HG03432 (cell line): ENCODE data around the gene C1orf52.
A peak's percentile ranks its signal among the peaks of the same experiment; 100 is the strongest.
"Not testable (repeated sequence)": the region's sequence is repeated elsewhere in the genome, so short reads cannot be mapped to it uniquely, and the experiment has no call there.

Experiments
- ATAC-seq: cut with Tn5 transposase; IDR thresholded peaks from one replicate; pipeline ENCODE4 v1.9.1; 2021; ENCODE audit warnings: mild to moderate bottlenecking, moderate library complexity; ENCODE audit not compliant: unreplicated experiment

C1orf52 gene

DNA sequence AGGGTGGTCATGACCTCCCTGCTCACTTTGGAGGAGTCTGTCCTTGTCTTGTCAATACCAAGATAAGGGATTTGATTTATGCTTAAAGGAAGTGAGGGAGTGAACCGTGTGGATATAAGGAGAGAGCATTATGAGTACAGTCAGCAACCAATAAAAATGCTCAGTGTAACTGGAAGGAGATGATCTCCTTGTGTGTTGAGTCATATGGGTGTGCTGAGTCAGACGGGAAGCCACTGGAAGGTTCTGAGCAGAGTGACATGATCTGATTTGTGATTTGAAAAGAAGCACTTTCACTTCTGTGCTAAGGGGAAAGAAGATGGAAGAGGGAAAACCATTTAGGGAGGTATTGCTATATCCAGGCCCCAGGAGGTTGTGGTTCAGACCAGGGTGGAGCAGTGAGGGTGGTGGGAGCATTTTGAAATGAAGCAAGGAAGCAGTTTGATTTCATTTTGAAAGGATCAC lies 19.4 kb upstream of the C1orf52 start:
- no peak for ATAC-seq

DNA sequence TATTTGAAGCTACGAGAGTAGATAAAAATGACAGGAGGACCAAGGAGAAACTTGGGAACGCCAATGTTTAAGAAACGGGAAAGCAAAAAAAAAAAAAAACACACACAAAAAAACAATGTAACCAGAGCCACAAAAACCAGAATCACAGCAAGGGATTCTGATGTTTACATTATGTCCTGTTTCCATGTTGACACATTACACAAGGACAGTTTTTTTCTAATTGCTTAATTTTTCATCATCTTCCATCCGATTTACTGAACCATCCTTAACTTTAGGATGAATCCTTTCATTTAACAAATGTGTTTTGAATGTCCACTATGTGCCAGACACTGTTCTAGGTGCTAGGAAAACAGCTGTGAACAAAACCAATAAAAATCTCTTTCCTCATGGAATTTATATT lies 18.3 kb upstream of the C1orf52 start:
- ATAC-seq, result no peak

DNA sequence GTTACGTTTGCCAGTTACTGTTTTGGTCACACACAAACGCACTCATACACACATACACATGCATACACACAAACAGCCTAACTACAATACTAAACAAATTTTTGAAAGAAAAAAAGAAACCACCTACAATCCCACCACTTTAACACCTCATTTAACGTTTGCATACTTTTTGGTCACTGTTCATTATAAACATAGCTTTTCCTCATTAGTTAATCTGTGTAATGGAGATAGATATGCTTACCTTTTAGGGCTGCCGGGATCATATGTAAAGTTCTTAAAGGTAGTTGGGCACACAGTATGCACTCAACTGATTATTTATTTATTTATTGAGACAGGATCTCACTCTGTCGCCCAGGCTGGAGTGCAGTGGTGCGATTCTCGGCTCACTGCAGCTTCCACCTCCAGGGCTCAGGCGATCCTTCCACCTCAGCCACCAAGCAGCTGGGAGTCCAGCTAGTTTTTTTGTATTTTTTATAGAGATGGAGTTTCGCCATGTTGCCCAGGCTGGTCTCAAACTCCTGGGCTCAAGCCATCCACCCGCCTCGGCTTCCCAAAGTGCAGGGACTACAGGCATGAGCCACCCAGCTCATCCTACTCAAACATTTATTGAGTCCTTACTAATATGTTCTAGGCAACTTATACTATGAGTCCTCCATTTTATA lies 17.6 kb upstream of the C1orf52 start:
- ATAC-seq, result no peak

DNA sequence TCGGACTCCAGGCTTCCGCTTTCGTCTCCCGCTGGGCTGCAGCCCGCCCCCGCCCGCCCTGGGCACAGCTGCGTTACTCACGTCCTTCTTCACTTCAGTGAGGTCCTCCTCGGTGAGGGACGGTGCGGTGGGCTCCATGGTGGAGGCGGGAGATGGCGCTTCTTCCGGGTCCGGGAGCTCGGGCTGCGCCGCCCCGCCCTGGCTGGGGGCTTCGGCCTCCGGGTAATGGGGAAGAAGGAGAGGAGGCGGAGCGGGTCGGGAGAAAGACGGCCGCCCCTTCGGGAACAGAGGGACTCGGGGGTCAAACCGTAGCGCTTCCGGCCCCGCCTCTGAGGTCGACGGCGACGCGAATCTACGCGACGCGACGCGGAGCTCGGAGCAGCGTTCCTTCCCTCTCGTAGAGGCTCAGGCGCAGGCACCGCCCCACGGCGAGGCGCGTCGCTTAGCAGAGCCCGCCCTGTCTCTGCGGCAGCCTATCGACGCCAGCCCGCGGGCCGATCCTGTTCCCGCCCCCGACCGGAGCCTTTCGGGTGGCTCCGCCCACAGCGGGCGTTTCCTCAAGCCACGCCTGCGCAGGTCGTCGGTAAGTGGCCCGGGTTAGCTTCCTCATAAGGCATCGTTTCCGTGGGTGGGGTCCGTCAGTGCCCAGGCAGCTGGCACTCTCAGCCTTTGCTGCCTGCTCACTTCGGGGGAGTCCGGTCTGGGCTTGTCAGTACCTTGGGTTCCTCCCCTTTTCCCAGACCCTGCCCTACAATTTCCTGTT lies 16.9 kb upstream of the C1orf52 start, which contains the start of gene BCL10:
BCL10 (minus strand) TSS at position 418 of the 763 bp plus-strand sequence; CDS start at position 138, 280 bp downstream.
- peak; percentile 97 for ATAC-seq

DNA sequence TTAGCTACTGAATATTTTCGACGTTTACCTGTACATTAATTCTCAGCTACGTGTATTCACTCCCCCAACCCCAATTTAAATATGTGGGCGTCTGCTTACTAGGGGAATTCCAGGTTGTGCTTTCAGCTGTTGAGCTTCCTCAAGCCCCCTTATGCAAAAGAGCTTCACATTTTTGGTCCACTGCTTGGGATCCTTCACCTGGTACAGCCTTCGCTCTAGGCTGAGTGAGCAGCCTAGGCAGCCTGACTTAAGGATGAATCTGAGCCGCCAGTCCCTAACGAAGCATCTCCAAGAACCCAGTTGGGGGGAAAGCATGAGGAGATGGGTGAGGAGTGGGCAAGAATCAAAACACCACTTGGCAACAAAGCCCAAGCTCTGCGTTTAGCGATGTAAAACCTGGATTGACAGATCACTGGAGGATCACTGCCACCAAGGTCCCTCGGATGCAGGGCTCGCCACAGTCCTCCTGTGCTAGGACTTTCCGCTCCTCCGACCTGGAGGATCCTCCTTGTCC lies 16.3 kb upstream of the C1orf52 start:
- peak; percentile 4 for ATAC-seq

DNA sequence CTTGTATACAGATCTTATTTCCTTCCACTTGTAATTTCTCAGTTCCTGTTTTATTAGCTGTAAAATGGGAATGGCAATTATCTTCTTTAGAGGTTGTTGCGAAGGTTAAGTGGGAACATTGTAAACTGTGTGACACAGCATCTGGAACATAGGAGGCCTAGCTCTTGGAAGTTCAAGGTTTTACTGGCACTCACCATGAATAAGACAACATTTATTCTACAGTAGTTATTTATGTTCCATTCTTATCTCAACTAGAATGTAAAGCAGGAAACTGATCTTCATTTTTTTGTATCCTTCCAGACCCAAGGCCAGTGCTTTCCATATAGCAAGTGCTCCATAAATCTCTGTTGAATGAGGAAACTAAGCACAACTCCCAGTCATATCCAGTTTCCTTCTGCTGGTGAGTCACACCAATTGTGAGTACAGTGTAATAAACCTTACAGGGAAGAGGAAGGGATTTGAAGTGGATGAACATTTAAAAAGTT lies 15.5 kb upstream of the C1orf52 start:
- no peak for ATAC-seq

DNA sequence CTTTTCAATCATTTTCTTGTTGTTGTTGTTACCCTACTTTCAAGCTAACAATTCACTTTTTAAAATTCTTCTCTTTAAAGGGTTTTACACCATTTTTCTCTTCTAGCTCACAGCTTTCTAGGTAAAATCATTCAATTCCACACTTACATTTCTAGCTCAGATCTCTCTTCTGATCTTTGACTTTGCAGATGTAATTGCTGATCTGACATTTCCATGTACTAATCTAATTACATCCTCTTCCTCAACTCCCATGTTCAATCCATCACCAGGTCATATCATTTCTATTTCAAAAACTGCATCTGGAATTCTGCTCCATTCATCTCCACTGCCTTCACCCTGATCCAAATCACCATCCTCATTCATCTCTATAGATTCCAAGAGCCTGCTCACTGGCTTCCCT lies 13.9 kb upstream of the C1orf52 start:
- ATAC-seq, result no peak

DNA sequence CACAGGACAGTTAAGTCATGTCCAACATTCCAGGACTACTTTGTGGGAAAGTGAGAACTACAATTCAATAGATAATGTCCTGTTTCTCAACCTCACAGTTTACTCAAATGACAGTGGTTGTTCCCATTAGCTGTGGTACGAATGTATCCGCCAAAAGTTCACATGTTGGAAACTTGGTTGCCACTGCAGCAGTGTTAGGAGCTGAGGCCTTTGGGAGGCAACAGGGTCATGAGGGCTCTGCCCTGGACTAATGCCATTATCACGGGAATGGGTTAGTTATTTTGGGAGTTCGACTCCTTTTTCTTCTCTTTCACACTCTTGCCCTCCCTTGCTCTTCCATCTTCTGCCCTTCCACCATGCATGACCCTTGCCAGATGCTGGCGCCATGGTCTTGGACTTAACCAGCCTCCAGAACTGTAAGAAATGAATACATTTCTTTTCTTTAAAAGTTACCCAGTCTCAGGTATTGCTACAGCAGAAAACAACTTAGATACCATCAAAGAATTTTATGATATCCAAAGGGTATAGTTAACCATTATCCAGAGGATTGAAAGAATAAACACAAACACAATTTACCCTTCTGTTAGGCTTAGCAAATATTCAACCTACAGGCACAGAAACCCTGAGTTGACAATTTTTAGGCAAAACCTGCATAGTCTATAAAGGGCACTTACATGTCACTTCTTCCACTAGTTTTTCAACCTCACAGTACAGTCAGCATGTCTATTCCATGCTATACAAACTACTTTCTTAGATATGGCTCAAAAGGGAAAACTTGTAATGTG lies 9.5 kb upstream of the C1orf52 start:
- no peak for ATAC-seq

DNA sequence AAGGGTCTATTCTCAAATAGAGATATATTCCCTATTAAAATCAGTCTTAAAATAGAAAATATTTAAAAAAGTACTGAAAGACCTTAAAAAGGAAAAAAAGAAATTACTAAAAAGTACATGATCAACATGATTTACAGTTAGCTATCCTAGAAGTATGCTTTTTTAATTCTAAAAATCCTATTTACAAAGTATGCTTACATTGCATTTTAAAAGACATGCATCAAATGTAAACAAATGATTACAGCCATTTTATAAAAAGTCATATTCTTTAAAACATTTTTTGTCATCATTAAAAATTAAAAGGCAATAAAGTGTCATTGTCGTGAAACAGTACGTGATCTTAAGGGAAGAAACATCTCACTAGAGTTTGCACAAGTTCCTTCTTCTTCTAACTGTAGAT lies 7.9 kb upstream of the C1orf52 start:
- no peak for ATAC-seq

DNA sequence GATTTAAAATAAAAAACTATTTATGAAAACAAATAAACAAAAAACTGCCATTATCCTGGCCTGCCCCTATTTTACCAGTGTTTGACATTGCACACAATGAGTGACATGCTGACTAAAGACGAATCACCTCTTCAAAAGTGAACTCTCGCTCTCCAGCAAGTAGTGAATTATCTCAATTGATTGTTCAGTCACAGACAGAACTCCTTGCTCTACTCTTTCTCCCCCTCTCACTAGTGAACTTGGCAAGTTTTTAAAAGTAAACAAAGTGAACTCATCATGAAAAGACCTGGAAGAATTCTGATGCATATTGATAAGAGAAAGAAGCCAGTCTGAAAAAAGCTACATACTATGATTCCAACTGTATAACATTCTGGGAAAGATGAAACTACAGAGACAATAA lies 4.7 kb upstream of the C1orf52 start:
- no peak for ATAC-seq

DNA sequence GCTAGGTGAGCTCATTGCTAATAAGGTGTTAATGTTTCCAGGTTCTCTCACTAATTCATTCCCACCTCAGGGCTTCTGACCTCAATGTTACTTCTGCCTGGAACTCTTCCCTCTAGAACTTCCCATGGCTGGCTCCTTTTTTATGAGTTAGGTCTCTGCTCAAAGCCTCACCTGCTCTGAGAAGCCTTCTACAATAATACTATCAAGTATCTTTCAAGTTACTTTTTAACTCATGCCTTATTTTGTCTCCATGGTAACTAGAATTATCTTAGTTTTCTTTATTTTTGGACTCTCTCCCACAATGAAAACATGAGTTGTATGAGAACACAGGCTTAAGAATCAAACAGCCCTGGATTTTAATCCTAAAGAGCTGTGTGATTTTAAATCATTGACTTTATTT lies 3.5 kb upstream of the C1orf52 start:
- no peak for ATAC-seq

DNA sequence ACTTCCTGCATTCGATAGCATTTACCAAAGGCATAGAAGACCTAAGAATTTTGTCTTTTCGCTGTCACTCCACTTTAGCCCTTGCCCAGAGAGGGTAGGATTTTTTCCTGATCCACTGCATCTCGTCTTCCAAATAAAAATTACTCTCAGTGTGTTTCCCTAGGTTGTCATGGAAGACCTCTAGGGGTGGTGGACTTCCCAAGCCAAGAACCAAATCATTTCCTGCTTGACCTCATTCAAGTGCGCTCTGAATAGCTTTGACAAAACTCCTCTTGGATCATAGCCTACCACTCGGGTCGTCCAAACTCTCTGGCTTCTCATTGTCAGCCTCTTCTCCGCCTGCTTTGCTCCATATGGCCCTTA lies 431 bp upstream of the C1orf52 start:
- no peak for ATAC-seq

DNA sequence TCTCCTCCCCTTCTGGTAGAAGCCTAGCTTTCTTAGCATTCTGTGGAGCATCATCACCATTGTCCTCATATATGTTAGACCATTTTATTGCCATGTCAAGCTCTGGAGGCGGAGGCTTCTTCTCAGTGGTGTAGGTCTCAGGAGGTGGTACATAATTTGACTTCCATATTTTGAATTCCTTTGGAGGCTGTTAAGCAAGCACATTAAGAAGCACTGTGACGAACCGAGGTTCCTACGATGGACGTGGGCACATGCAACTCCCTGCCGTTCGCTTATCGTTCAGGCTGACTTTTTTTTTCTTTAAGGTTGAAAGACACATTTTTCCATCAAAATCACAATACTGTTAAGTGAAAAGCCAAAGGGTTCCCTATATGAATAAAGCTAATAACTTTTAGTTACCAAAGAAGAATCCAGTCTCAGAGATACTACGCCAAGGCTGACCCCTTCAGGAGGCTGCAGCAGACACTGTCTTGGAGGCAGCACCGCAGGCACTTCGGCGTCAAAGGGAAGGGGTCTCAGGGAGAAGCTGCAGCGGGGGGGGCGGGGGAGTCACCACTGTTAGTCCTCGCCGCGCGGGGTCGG lies 835 bp downstream of the C1orf52 start:
- no peak for ATAC-seq

DNA sequence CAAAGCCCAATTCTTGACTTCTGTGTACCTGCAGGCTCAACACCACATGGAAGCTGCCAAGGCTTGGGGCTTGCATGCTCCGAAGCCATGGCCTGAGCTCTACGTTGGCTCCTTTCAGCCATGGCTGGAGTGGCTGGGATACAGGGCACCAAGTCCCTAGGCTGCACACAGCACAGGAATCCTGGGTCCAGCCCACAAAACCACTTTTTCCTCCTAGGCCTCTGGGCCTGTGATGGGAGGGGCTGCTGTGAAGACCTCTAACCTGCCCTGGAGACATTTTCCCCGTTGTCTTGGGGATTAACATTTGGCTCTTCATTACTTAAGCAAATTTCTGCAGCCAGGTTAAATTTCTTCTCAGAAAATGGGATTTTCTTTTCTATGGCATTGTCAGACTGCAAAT lies 10.4 kb downstream of the C1orf52 start:
- not testable (repeated sequence) for ATAC-seq

DNA sequence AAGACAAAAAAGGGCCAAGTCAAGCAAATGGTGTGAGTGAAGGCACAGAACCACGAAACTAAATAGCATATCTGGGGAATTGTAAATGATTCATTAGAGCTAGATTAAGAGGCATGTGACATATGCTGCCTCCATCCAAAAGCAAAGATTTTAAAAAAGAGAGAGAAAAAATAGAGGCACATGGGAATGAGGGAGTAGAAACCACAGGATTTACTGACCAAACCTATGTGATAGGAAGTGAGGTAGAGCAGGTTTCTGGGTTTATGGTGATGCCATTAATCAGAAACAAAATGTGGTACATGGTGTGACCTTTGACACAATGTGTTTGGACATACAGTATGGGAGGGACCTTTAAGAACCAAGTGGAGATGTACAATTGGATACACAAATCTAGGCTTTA lies 13.6 kb downstream of the C1orf52 start:
- ATAC-seq, result no peak

DNA sequence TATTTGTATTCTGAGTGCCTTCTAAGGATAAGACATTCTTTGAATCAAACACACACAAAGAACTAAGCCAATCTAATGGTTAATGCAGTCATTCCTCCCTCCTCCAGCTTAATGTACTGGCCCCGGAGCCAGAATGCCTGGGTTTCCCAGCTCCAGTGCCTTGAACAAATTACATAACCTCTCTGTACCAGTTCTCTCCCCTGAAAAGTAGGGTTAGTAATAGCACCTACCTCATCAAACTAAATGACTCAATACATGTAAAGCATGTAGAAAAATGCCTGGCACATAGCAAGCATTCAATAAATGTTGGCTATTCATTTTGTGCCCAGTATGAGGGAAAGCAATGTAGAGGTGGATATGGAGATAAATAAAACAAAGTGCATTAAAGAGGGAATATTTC lies 14.0 kb downstream of the C1orf52 start:
- ATAC-seq, result no peak

DNA sequence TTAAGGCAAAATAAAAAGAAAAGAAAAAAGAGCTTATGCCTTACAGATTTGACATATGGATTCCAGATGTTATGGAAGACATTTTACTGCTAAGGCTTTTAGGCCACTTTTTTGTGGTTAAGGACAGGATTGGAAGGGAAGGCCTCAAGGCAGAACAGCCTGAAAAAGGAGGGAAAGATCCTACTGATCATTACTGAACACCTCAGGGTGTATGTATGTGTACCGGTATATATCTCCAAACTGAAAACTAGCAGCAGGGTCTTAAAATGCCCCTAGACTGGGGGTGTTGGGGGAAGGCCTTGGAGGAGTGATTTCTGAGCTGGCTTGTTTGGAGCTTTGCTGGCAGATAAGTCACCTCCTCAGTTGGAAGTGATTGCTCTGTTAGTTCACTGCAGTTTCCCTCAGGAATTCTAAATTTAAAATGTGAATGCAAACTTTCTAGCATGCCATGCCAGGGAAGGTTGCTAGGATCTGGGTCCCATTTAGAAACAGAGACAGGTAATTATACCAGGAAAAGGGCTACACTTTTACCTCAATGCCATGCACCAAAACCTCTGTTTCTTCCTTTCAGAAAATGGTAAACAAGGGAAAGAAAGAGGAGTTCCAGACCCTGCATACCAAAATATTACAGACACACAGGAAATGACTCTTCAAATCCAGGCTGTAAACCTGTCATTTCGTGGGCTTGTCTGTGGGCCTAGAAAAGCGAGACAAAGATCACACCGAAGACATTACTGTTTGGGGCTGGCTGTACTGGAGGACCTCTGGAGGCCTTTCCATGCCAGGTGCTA lies 15.0 kb downstream of the C1orf52 start:
- no peak for ATAC-seq

DNA sequence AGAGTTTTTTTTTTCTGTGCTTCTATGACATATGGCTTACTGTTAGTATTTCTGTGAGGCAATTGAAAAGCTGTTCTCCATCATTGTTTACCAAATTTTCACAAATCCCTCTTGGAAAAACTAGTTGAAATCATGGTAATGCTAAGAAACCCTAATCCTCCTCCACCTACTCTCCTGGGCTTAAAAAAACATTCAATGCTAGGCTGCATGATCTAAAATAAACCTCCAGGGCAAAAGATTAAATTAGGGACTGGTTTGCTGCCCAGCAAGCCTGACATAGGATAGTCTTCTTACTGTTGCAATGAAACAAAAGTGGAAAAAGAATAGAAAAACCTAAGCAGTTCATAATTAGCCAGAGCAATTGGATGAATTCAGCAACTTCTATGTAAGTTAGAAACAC lies 16.1 kb downstream of the C1orf52 start:
- ATAC-seq, result no peak

DNA sequence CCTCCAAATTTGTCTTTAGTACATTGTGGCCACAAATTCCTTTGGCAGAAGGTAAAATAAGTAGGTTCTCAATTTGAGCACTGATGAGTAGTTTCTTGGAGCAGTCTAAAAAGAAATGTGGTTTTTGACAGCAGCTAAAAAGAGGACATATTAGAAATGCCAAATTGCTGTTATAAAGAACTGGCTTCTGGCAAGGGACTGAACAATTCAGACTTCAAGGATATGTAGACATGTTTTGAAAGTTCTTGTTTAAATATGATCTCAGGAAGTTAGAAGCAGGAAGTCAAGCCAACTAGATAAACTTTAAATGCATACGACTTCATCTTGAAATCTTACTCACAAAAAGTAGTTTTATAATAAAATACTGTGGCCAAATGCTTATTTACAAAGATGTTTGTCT lies 18.8 kb downstream of the C1orf52 start:
- ATAC-seq, result no peak

DNA sequence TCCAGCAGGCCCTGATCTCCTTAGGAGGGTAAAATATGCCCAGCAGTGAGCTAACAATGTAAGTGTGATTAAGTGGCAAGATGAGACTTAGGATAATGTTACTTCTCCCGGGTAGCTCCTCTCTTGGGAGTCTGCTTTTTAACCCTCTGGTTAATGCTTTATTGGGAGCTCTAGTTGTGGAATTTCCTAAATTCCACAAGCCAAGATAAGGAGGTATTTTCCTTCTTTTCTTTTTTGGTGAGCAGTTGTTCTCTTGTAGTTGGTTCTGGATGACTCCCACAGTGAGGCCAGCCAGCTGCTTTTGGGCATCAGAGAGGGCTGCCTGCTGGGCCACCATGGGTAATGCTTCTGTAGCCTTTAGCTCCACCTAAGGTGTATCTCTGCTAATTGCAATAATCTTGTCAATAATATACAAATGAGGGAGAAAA lies 19.3 kb downstream of the C1orf52 start:
- ATAC-seq, result peak; percentile 65
